CD4-positive, alpha-beta T cell treated with Interferon gamma for 1 hour (primary cell): ENCODE measurements around the gene DNM3.
"Not testable (repeated sequence)": the region's sequence is repeated elsewhere in the genome, so short reads cannot be mapped to it uniquely, and the experiment has no call there.

Experiments
- DNase-seq: peaks from one replicate; pipeline ENCODE4 v3.0.0-alpha.2; 2020

Gene DNM3

DNA sequence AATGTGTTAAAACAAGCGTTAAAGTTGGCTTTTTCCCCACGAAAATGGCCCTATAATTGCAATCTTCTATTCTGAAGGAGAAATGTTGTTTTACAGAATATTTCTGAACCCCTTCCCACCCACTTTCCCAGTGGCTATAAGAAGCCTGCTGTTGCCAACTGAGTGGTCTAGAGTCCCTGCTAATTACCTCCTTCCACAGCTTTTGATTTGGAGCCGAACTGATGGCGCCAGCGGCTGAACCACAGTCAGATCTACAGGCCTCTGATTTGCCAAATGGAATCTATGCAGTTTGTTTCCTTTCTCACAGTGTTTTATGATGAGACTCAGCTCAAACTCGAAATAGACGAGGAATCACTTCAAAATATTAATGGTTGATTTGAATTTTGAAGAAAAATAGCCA, 503.1 kb downstream of the DNM3 start:
- DNase-seq: no peak

DNA sequence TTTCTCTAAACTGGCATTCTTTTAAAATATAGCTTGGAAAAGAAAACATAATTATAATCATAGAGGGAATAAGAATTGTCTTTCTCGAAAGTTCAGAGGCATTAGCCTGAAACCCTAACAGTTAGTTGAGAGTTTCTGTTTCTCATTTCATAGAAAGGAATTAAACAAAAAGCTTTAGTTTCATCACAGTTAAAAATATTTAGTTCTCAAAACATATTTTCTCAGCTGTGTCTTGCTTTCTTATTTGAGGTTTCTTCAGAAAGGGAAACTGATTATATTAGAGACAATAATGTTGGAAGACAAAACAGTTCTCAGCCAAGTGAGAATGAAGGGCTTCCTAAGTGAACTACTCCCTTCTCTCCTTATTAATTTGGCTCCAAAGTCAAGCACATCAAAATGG, 503.8 kb downstream of the DNM3 start:
- DNase-seq: no peak

DNA sequence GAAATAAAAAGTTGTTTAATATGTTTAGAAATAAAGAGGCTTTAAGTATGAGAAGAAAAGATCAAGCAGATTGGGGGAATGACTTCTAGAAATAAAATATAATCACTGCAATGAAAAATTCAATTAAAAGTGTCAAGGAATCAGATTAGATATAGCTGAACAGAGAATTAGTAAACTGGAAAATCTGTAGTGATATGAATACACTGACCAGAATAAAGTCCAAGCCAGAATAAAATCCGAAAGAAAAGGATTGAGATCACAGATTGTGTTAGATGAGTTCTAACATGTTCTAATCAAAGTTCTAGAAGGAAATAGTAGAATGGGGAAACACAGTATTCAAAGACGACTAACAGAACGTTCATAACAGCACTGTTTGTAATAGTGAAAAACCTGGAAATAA, 506.1 kb downstream of the DNM3 start:
- DNase-seq: no peak

GRCh38 chr1:172350856-172351255, 509.6 kb downstream of the DNM3 start:
- DNase-seq: no peak

- no peak for DNase-seq
These were observed 510.0 kb downstream of the DNM3 start for GRCh38 chr1:172351346-172351745.

- no peak for DNase-seq
These were observed 510.5 kb downstream of the DNM3 start for GRCh38 chr1:172351754-172352161.

- no peak for DNase-seq
These were observed 511.1 kb downstream of the DNM3 start for GRCh38 chr1:172352435-172352834.

GRCh38 chr1:172354291-172355274, 513.3 kb downstream of the DNM3 start:
- no peak for DNase-seq

DNA sequence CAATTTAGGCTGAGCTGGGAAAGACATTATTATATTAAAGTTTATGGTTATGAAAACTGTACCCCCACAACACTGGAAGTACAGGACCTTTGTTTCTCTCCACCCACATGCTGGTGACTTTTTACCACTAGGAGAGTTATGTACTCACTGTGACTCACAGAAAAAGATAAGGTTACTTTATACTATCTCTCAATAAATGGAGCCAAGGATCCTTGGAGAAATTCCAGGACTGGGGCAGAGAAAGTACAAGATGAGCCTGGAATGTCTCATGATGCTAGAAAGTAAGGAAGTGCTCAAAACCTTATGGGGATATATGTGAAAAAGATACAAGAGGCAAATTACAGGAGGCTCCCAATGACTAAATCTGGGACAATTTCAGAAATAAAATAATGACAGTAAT, 515.3 kb downstream of the DNM3 start:
- DNase-seq: no peak

GRCh38 chr1:172357753-172358385, 516.6 kb downstream of the DNM3 start:
- no peak for DNase-seq

GRCh38 chr1:172359491-172359999, 518.2 kb downstream of the DNM3 start:
- no peak for DNase-seq

GRCh38 chr1:172360511-172360910, 519.2 kb downstream of the DNM3 start:
- DNase-seq: no peak

DNA sequence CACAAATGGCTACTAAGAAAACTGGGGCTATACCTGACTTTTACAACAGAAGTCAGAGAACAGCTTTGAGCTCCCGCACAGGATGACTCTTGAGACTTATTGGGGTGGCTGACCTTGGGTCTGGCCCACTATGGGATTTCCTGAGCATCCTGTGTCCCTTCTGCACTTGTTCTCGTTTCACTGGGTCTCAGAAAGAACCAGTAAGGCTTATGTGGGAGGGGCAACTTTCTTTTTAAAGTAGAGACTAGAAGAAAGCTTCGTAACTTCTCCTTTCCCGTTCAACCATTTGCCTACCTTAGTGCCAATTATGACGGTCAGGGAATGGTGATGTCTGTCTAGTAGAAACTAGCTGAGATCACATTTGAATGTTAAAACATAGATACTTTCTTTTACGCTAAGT, 519.7 kb downstream of the DNM3 start:
- no peak for DNase-seq

GRCh38 chr1:172363852-172364251, 522.6 kb downstream of the DNM3 start:
- DNase-seq: no peak

GRCh38 chr1:172371646-172372045, 530.3 kb downstream of the DNM3 start:
- DNase-seq: not testable (repeated sequence)

- DNase-seq: no peak
These were observed 532.6 kb downstream of the DNM3 start for GRCh38 chr1:172373864-172374263.

GRCh38 chr1:172375211-172375631, 533.9 kb downstream of the DNM3 start:
- DNase-seq: no peak

DNA sequence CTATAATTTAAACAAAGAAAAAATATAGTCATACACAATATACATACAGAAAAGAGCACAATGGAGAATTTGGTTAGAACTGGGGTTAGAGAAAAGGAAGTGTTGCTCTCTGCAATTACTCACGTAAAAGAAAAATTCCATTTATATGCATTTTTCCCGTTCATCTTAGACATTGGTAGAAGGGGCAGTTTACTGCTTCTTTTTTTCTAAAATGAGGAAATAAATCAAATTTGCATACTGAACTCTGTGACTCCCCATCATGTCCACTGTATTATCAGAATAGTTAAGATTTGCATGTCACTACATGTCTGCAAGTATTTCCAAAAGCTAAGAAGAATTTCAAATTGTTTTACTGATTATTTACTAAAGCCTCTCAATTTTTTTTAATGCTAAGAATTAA, 535.1 kb downstream of the DNM3 start:
- no peak for DNase-seq

- no peak for DNase-seq
These were observed 536.3 kb downstream of the DNM3 start for GRCh38 chr1:172377565-172377964.

GRCh38 chr1:172378109-172378760, 536.9 kb downstream of the DNM3 start:
- DNase-seq: no peak

- DNase-seq: peak; percentile 32
These were observed 539.3 kb downstream of the DNM3 start for GRCh38 chr1:172380441-172381244.

DNA sequence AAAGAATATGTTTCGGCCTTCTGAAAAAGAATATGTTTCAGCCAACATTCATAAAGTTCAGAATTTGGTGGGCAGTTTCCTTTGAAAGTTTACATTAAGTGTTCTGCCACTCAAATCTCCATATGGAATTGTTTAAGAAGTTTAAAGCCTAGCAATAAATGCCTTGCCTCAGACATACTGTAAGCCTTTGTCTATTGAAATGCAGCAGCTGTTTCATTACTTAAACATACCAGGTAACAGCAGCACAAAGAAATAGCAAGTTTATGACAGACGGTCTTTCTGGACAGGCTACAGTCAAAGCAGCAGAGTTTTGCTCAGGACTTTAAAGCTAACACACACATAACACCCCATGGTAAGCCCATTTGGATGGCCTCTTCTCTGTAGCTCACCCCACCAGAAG, 540.6 kb downstream of the DNM3 start:
- no peak for DNase-seq

DNA sequence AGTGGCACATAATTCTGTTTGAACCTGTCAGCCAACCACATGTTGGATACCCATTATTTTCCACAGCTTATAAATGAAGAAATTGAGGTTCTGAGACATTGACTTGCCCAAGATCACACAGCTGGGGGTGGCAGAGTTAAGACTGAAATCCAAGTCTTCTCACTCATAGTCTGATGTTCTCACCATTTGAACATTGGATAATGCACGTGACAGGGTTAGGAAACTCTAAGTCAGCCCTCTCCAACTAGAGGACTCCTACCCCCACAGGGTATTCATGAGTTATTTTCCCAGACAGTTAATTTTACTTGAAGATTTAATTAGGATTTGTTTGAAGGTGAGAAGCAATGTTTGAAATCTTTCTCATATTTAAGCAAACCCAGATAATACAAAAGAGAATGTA, 541.1 kb downstream of the DNM3 start:
- DNase-seq: no peak
